Activated naive CD8-positive, alpha-beta T cell treated with anti-CD3 and anti-CD28 coated beads, Interleukin-2, amount 50 U/mL, for 16 hours (primary cell): Measurements from ENCODE around the gene KAZN.

ENCODE experiments used
- DNase-seq: peaks from one replicate; pipeline ENCODE4 v3.0.0-alpha.2; 2020; ENCODE audit warnings: low read depth, low spot score

KAZN gene

GRCh38 chr1:14590411-14591180 lies 7.9 kb upstream of the KAZN start:
- no peak for DNase-seq

DNA sequence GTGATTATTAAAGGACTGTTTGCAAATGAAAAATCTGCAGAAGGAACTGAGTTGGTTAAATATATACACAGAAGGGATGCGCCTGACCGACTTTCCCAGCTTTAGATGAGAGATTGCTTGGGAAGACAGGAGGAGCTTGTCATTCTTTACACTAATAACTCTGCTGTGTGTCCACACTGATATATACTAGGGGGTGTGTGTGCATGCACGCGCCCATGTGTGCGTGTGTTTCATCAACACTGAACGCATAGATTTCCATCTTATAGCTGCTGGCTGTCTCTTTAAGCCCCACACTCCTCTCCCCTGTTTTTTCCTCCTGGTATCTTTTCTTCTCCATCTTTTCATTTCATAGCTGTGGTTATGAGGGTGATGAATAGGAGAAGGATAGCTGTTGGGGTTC lies 6.9 kb upstream of the KAZN start:
- DNase-seq: no peak

DNA sequence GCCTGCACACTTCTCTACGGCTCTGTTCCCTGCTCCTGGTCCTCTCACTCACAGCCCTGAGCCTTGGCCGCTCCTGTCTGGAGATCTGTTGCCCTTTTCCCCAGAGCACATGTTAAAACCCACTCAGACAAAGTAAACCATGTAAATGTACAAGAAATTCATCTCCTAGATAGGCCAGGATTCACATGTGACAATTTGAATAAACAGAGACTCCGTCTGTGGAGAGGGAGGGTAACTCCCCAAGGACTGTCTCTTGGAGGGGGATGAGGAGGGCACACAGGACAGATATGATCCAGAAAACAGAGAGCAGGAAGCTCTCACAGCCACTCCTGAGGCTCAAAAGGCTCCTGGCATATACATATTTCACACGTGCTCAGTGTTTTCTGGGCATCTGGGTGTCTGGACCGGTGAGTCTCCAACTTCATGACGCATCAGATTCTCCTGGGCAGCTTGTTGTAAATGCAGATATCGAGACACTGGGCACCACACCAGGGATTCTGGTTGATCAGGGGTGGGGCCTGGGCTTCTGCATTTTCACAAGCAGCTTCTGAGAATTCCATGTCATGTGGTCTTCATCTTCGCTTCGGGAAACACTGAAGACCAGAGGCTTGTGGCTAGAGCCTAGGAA lies 6.4 kb upstream of the KAZN start:
- DNase-seq: no peak

- no peak for DNase-seq
These were observed 5.2 kb upstream of the KAZN start for GRCh38 chr1:14593302-14593701.

DNA sequence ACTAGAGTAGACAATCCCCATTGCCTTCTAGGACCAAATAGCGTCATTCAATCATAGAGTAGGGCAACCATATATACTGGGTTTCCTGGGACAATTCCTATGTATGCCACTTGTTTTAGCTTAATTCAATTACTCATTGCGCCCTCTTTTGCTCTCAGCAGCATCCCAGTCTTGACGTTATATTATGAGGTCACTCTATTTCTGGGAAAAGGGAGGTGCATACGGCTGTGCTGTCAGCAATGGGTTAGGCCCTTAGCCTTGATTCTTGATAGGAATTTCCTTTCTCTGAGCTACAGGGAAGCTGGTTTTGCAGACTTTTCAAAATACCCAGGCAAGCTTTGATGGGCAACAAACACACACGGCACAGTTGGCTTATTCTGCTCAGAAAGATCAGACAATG lies 4.4 kb upstream of the KAZN start:
- no peak for DNase-seq

- DNase-seq: no peak
These were observed 1.9 kb upstream of the KAZN start for GRCh38 chr1:14596591-14596990.

DNA sequence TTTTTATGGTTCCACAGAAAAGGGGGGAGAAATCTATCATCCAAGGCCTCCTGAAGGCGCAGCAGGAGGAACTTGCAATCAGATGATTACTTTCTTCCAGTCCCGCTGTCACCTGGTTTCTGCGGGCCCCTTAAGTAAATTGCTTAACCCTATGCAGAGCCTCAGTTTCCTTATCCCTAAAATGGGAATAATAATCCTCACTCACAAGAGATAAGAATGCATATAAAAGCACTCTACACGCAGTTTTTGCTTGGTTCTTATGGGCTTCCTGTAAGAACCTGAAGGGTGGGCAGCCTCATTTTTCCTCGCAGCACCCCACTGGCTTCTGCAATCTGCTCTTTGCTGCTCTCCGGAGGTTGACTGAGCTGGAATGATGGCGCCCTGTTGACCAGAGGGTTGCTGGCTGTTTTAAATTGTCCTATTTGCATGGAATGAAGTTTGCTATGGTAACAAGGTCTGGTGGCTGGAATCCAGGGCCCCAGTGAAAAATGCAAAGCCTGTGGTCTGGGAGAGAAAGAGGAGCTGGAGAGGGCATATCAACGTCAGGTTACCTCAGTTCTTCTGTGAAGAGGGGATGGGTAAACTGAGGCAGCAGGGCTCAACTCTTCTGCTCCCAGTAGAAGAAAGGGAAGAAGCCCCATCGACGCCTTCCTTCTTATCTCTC lies 1.0 kb upstream of the KAZN start:
- DNase-seq: no peak

- no peak for DNase-seq
These were observed 433 bp upstream of the KAZN start for GRCh38 chr1:14598007-14598497.

DNA sequence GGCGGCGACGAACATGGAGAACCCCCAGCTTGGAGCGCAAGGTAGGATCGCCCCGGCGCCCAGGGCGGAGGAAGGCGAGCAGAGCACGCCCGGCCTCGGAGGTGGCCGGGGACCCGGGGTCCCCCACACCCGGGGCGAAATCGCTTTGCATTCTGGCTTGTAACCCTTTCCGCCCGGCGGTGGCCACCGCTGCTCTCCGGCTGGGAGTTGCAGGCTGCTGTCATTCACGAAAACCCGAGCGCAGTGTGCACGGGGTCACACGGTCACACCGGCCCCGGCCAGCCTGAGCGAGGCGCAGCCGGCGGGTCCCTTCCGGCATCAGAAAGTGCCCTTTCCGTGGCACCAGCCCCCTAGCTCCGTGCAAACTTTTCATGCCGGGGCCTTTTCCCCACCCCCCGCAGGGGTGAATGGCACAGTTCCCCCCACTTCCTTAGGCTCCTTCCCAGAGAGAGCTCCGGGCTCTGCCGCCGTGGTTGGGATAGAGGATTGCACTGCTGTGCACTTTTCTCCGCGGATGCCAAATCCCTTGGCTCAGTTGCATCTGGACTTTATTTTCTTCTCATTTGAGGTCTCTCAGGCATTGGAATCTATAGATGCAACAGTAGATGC lies 802 bp downstream of the KAZN start:
- no peak for DNase-seq

GRCh38 chr1:14599800-14600199 lies 1.3 kb downstream of the KAZN start:
- no peak for DNase-seq

DNA sequence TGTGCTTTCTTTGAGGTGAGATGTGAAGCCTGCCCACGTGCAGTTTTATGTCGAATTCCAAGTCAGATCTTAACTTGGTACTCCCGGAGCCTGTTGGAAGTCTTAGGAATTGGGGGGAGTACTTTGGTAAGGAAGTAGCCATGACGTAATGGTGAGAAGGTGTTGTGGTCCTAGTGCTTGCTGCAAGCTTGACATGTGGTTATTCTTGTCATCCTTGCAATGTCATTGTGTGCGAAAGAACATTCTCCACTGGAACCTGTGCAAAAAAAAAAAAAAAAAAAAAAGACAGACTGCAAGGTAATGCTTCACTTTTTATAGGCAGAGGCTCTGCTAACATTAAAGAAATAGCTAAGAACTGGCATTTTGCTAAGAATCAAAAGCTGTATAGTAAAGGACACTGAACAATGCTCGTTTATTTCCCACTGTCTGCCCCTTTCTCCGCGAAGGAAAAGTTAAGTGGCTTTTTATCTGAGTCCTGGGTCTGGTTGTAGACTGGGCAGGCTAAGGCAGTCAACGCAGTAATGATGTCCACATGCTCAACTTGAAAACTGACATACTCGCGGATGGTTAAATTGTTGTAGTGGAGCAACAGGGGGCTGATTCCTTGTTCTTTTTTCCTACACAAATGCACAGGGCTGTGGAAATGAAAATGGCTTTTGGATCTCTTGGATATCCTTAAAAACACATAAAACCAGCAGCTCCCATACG lies 2.1 kb downstream of the KAZN start:
- DNase-seq: no peak

DNA sequence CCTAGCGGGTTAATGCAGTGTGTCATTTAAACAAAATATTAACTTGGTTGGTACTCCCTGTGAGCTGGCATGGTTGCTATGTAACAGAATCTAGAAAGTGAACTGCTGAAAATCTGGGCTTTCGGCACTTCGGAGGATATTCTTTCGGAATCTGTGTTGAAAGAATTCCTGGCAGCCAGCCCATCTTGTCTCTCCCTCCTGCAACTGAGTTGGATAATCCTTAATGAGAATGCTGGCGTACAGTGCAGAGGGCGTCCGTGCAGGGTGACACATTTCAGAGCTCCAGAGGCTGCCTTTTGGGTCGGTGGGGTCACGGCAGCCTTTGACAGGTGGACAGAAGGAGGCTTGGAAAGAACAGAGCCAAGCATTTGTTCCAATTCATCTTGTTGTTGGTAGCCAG lies 3.7 kb downstream of the KAZN start:
- no peak for DNase-seq

DNA sequence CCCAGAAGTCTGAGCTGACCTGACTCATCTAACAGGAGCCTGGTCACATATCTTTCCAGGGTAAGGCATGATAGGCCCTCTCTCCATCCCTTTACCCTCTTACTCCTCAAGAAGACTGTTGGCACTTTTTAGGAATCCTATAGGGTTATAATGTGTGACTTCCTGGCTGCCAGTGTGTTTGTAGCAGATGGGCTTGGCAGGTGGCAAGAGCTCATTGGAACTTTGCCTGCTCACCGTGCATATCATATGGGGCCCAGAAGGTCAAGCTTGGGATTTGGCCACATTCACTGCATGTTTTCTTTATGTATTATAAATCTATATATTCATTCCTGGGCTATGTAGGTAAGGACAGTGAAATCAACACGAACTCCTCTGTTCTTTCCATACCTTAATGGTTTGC lies 5.2 kb downstream of the KAZN start:
- no peak for DNase-seq

DNA sequence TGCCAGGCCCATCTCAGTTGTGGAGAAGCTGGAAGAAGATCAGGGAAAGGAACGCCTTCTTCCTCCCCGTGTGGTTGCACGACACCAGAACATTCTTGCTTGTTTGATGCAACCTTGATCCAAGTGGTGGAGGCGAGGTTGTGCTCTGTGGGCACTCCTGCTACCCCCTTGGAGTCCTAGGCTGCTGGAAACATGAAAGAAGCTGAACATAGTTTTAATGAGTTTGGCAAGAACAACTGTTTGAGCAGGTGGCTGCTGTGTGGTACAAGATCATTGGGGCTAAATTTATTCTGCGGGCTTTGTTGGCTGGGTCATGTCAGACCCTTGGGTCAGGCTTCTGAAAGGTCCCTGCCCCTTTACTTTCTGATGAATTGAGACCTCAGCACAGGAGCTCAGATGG lies 5.9 kb downstream of the KAZN start:
- no peak for DNase-seq

GRCh38 chr1:14605945-14606344 lies 7.5 kb downstream of the KAZN start:
- DNase-seq: no peak

DNA sequence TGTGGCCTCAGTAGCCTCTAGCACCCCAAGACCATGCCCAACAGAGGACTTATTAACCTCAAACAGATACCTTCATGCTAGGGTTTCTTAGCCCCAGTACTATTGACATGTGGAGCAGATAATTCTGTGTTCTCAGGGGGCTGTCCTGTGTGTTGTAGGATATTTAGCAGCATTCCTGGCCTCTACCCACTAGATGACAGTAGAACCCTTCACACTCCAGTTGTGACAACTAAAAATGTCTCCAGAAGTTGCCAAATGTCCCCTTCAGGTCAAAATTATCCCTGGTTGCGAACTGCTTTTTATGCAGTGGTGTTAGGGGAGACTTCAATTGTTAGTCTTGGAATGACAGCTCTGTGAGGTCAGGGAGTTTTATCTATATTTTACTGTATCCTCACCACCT lies 8.1 kb downstream of the KAZN start:
- no peak for DNase-seq

DNA sequence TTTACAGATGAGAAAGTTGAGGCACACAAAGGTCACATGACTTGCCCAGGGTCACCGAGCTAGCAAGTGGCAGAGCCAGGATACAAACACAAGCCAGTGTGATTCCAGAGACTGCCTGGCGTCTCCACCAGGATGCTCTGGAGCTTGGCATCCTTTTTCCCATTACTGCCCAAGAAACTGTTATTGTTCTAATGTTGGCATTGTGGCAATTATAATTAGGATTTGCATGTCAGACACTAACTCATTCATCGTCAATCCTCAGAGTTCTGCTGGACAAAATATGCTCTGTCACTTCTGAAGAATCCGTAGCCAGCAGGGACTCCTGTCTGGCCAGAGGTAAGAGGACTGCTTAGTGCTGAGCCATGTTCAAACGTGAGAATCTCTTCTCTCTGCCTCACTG lies 8.8 kb downstream of the KAZN start:
- DNase-seq: no peak

GRCh38 chr1:14608308-14608707 lies 9.8 kb downstream of the KAZN start:
- DNase-seq: no peak

DNA sequence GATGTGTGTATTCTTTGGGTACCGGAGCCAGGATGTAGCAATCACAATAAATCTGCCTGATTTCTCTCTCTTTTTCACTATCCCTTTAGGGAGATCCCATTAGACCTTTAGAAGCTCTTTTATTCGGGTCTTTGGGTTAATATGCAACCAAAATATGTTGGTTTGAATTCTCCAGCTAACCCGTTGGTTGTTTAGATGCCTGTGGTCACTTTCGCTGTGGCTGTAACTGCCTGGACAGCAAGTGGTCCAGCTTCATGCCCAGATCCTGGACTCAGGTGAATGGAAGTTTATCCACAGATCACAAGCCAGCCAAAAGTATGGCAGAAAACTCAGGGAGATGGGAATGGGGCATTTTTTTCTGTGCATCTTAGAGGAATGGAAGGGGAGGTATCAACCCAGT lies 12.3 kb downstream of the KAZN start:
- DNase-seq: no peak

DNA sequence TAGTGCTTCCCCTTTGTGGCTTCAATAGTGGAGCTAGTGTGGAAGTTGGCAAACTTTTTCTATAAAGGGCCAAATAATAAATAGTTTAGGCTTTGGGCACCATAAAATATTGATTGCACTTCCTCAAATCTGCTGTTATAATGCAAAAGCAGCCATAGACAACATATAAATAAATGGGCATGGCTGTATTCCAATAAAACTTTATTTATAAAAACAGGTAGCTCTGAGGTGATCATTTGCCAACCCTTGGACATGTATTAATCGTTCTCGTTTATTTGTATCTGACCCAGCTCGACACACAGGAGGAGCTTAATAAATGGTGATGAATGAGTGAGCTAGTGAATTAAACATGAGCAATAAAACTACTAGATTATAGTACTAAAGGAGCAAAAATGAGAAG lies 13.3 kb downstream of the KAZN start:
- DNase-seq: no peak

DNA sequence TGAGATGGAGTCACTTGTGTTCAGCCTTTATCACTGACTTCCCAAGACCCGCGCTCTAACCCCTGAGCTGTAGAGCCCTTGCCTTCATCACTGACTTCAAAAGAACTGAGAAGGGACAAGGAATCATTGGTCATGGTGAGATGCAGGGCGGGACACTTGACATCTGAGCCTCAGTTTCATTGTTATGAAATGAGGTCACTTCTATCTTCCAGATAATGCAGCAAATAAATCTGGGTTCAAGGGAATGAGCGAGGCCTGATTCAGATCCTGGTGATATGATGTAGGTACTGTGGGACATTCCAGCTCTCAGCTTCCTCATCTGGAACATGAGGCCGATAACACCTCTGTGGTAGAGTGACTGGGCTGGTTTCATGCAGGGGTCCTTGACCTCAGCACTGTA lies 13.8 kb downstream of the KAZN start:
- DNase-seq: no peak

GRCh38 chr1:14613926-14614325 lies 15.4 kb downstream of the KAZN start:
- no peak for DNase-seq
